Osteocyte (in vitro differentiated cells): ENCODE measurements around the gene CGB1. TPM values are rescaled to one million over a fixed set of nuclear protein-coding genes. Genes with fewer than 3 reads are reported as not detected.
"Not testable (repeated sequence)": the region's sequence is repeated elsewhere in the genome, so short reads cannot be mapped to it uniquely, and the experiment has no call there.

ENCODE experiments used
- DNase-seq: peaks from one replicate; pipeline ENCODE4 v3.0.0; 2021; ENCODE audit warnings: mixed read lengths; ENCODE audit not compliant: unreplicated experiment; ENCODE audit errors: extremely low spot score
- H3K27ac Mint-ChIP-seq: one replicate; pipeline ENCODE4 v1.8.0; 2021; ENCODE audit warnings: mild to moderate bottlenecking, mixed read lengths; ENCODE audit not compliant: unreplicated experiment
- H3K27me3 Mint-ChIP-seq: one replicate; pipeline ENCODE4 v1.8.0; 2021; ENCODE audit warnings: mixed read lengths; ENCODE audit not compliant: unreplicated experiment
- H3K36me3 Mint-ChIP-seq: one replicate; pipeline ENCODE4 v1.8.0; 2021; ENCODE audit warnings: mixed read lengths; ENCODE audit not compliant: unreplicated experiment
- H3K4me1 Mint-ChIP-seq: one replicate; pipeline ENCODE4 v1.8.0; 2021; ENCODE audit warnings: mixed read lengths; ENCODE audit not compliant: unreplicated experiment
- H3K4me3 Mint-ChIP-seq: one replicate; pipeline ENCODE4 v1.8.0; 2021; ENCODE audit warnings: mild to moderate bottlenecking, moderate library complexity, mixed read lengths; ENCODE audit not compliant: unreplicated experiment
- H3K9me3 Mint-ChIP-seq: one replicate; pipeline ENCODE4 v1.8.0; 2021; ENCODE audit warnings: mixed read lengths; ENCODE audit not compliant: unreplicated experiment
- CTCF ChIP-seq: fragments of 200-600 bp; sonication (generic); IDR thresholded peaks from 2 replicates; pipeline ENCODE4 v1.5.0; 2021; ENCODE audit warnings: antibody characterized with exemption, mild to moderate bottlenecking, moderate library complexity
- total RNA-seq: library from RNA; stranded (reverse); gene quantifications from 2 replicates; pipeline ENCODE4 v1.2.1, GENCODE V29; 2021

CGB1 gene
- total RNA-seq, 1 donor from 2014 or later, result not detected

DNA sequence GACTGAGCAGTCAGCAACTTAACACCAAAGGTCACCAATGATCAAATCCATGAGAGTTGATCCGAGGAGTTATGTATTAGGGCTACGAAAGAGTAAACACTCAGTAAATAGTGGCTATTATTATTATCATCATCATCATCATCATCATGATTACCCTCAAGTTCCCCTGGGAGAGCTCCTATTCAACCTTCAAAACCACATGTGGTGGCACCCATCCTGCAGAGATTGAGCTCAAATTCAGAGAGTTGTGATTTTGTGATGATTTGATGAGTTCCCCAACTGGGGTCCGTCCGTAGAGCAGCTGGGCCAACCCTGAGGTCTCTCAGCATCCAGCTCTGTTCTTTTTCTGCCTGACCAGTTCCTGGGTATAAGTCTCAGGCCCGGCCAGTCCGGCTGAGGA, 11.6 kb downstream of the CGB1 start:
- H3K4me1 Mint-ChIP-seq, result peaks cover 13% of the 10 kb centered on the region
- not testable (repeated sequence) for H3K4me3 Mint-ChIP-seq, H3K9me3 Mint-ChIP-seq, H3K36me3 Mint-ChIP-seq, H3K27ac Mint-ChIP-seq, DNase-seq, H3K27me3 Mint-ChIP-seq

DNA sequence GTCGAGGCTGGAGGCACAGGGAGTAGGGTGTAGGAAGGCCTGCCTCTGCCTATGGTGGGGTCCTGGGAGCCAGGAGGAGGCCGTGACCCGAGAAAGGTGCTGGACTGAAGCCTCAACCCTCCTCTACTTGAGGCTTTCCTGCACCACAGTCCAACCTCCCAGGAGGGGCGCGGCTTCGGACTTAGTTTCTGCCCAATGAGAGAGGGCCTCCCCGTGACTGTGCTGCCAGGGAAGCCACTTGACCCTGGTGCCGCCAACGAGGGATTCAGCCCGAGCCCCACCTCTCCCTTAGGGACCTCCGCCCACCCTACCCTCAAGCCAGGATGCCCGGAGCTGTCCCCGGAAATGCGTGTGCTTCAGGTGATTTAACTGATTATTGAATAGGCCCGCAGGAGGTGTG, 12.5 kb downstream of the CGB1 start, which contains the start of gene CGB3:
TSS of gene CGB3 (minus strand) at position 101 of the 400 bp plus-strand sequence. CDS start 362 bp downstream, outside the sequence.
- DNase-seq, H3K27me3 Mint-ChIP-seq, H3K4me3 Mint-ChIP-seq, H3K27ac Mint-ChIP-seq, H3K36me3 Mint-ChIP-seq, H3K9me3 Mint-ChIP-seq: not testable (repeated sequence)
- peaks cover 10% of the 10 kb centered on the region for H3K4me1 Mint-ChIP-seq

GRCh38 chr19:49022116-49022515, 14.6 kb downstream of the CGB1 start:
- H3K27me3 Mint-ChIP-seq, result peaks cover 4% of the 10 kb centered on the region
- H3K27ac Mint-ChIP-seq, result no peak overlapping the region
- no peak overlapping the region for H3K4me3 Mint-ChIP-seq
- no peaks in the 10 kb centered on the region for H3K36me3 Mint-ChIP-seq
- no peaks in the 10 kb centered on the region for H3K9me3 Mint-ChIP-seq
- H3K4me1 Mint-ChIP-seq, result peaks cover 18% of the 10 kb centered on the region
- no peak for DNase-seq
- no peak for TF ChIP-seq CTCF

DNA sequence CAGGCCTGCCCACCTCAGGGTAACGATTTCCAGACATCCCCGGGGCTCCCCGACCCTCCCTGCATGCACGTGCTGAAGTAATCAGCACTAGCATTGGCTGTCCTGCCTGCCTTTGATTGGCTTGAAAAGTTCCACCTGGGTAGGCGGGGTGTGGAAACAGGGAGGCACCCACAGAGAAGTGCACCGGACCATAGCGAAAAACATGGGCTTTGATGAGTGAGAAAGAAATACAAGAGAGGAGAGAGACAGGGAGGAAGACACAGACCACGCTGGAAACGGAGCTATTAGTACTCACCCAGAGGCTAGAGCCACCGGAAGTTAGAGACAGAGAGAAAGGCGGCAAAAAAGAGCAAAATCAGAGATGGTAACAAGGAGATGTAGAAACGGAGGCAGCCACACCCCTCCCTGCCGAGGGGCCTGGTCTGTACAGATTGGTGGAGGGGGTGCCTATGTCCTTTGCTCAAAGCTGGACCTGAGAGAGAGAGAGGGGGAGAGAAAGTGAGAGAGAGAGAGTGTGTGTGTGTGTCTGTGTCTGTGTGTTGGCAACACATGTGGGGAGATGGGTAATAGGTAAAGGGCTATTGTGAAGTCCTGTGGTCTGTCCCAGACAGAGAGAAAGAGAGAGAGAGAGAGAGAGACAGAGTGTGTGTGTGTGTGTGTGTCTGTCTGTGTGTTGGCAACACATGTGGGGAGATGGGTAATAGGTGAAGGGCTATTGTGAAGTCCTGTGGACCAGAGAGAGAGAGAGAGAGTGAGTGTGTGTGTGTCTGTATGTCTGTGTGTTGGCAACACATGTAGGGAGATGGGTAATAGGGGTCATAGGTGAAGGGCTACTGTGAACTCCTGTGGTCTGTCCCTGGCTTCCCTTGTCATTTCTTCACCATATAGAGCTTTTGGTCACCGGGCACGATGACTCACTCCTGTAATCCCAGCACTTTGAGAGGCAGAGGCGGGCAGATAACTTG, 15.5 kb downstream of the CGB1 start:
- Mint-ChIP-seq H3K4me3 (no peak overlapping the region), H3K27ac (peak overlapping the region; percentile 12), H3K9me3 (no peaks in the 10 kb centered on the region), H3K27me3 (peaks cover 4% of the 10 kb centered on the region), H3K4me1 (peaks cover 18% of the 10 kb centered on the region), H3K36me3 (no peaks in the 10 kb centered on the region)
- no peak for DNase-seq
- no peak for TF ChIP-seq CTCF

DNA sequence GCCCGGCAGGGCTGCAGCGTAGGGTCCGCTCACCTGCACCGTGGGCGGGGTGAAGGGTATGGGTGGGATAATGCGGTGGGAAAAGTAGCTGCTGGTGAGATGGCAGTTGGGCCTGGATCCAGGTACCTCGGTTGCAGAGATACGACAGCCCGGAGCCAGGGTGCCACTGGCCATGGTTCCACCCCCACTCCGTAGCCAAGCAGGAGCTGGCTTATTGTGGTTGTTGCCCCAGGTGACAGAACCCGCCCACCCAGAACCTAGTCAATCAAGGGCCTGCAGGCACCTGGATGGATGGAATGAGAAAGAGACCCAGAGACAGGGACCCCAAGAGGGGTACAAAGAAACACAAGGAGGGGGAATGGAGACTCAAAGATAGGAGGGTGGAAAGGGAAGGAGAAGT, 16.4 kb downstream of the CGB1 start:
- H3K27ac Mint-ChIP-seq, result no peak overlapping the region
- no peak for DNase-seq
- no peak overlapping the region for H3K4me3 Mint-ChIP-seq
- H3K36me3 Mint-ChIP-seq, result peaks cover 6% of the 10 kb centered on the region
- no peak for TF ChIP-seq CTCF
- peaks cover 4% of the 10 kb centered on the region for H3K27me3 Mint-ChIP-seq
- H3K9me3 Mint-ChIP-seq, result no peaks in the 10 kb centered on the region
- peaks cover 13% of the 10 kb centered on the region for H3K4me1 Mint-ChIP-seq

DNA sequence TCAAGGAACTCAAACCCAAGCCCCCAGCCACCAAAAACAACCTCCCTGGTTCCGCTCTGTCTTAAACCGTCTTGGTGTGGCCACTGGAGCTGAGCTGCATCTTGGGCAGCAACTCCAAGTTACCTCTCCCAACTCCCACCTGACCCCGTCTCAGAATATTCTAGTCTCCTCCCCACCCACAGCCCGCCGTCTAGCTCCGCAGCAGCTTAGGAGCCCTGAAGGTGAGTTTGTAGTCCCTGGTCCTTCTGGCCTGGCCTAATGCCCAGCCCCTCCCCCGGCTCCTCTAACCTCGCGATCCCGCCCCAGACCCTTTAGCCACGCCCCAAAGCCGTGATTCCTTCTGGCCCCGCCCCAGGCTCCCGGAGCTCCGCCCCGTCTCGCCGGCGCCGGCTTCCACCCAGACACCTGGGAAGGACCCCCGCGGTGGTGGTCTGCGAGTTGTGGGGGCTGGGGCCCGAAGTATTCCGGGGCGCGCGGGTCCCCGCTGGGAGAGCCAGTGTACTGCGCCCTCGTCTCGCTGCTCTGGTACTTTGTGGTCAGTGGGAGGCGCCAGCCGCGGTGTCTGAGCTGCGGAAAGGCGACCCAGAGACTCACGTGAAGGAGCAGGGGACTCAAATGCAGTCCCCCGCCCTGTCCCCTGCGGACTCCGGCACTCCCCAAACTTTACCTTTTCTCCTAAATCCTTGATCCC, 17.3 kb downstream of the CGB1 start:
- peaks cover 13% of the 10 kb centered on the region for H3K4me1 Mint-ChIP-seq
- DNase-seq, result no peak
- peak overlapping the region; percentile 29 for H3K4me3 Mint-ChIP-seq
- H3K27ac Mint-ChIP-seq, result no peak overlapping the region
- no peaks in the 10 kb centered on the region for H3K9me3 Mint-ChIP-seq
- peaks cover 7% of the 10 kb centered on the region for H3K36me3 Mint-ChIP-seq
- peak; percentile 10 for TF ChIP-seq CTCF
- H3K27me3 Mint-ChIP-seq, result peaks cover 4% of the 10 kb centered on the region

- H3K27ac Mint-ChIP-seq, H3K9me3 Mint-ChIP-seq, DNase-seq, H3K27me3 Mint-ChIP-seq: not testable (repeated sequence)
- H3K4me1 Mint-ChIP-seq, result peaks cover 13% of the 10 kb centered on the region
- peaks cover 12% of the 10 kb centered on the region for H3K36me3 Mint-ChIP-seq
- peak overlapping the region; percentile 65 for H3K4me3 Mint-ChIP-seq
Observed at GRCh38 chr19:49018388-49019241, 18.1 kb downstream of the CGB1 start.
